CD4-positive, alpha-beta T cell treated with Interleukin-17A for 1 hour (primary cell): Measurements from ENCODE around the gene ACSM3.

Experiments used
- DNase-seq: peaks from one replicate; pipeline ENCODE4 v3.0.0-alpha.2; 2020

Gene ACSM3

GRCh38 chr16:20807862-20808261 lies 44.0 kb downstream of the ACSM3 start:
- DNase-seq: no peak

GRCh38 chr16:20811889-20812439 lies 48.1 kb downstream of the ACSM3 start:
- DNase-seq: no peak

- no peak for DNase-seq
These were observed 48.7 kb downstream of the ACSM3 start for GRCh38 chr16:20812510-20812909.

- DNase-seq: no peak
These were observed 51.0 kb downstream of the ACSM3 start for GRCh38 chr16:20814784-20815183.

GRCh38 chr16:20818929-20819585 lies 55.2 kb downstream of the ACSM3 start:
- DNase-seq: no peak

GRCh38 chr16:20821682-20822081 lies 57.9 kb downstream of the ACSM3 start:
- DNase-seq: no peak

GRCh38 chr16:20822521-20823325 lies 58.9 kb downstream of the ACSM3 start:
- no peak for DNase-seq

- DNase-seq: no peak
These were observed 62.3 kb downstream of the ACSM3 start for GRCh38 chr16:20826039-20826566.

- no peak for DNase-seq
These were observed 65.7 kb downstream of the ACSM3 start for GRCh38 chr16:20829536-20829935.

GRCh38 chr16:20830372-20830771 lies 66.6 kb downstream of the ACSM3 start:
- no peak for DNase-seq

- no peak for DNase-seq
These were observed 69.3 kb downstream of the ACSM3 start for GRCh38 chr16:20833086-20833485.

- no peak for DNase-seq
These were observed 74.4 kb downstream of the ACSM3 start for GRCh38 chr16:20838240-20838639.

- DNase-seq: no peak
These were observed 75.7 kb downstream of the ACSM3 start for GRCh38 chr16:20839504-20839903.

- DNase-seq: peak; percentile 15
These were observed 80.2 kb downstream of the ACSM3 start for GRCh38 chr16:20844054-20844453.

- peak; percentile 2 for DNase-seq
These were observed 80.8 kb downstream of the ACSM3 start for GRCh38 chr16:20844588-20844987.

- DNase-seq: no peak
These were observed 82.2 kb downstream of the ACSM3 start for GRCh38 chr16:20846030-20846429.

- no peak for DNase-seq
These were observed 82.7 kb downstream of the ACSM3 start for GRCh38 chr16:20846551-20846950.
